GDM1 (cell line): ENCODE data around the gene ELF2.
"Not testable (repeated sequence)": the region's sequence is repeated elsewhere in the genome, so short reads cannot be mapped to it uniquely, and the experiment has no call there.

ENCODE experiments used
- DNase-seq: peaks from one replicate; lab custom pipeline; 2025; lab: John Stamatoyannopoulos, UW

ELF2 gene

DNA sequence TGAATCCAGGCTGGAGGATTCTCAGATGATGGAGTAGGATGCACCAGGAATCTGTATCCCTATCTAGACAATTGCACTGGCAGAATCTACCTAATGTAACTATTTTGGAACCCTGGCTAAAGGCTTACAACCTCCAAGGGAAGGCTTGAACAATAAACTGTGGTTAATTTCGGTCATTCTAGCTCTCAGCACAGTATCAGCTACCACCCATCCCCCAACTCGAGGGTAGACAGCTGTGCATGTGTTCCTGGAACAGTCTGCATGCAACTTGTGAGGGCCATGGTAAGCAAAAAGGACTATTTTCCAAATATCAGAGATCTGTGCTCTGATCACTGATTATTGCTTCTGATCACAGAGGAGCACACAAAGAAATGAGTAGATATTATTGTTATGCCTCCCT lies 34.0 kb downstream of the ELF2 start:
- DNase-seq: no peak

DNA sequence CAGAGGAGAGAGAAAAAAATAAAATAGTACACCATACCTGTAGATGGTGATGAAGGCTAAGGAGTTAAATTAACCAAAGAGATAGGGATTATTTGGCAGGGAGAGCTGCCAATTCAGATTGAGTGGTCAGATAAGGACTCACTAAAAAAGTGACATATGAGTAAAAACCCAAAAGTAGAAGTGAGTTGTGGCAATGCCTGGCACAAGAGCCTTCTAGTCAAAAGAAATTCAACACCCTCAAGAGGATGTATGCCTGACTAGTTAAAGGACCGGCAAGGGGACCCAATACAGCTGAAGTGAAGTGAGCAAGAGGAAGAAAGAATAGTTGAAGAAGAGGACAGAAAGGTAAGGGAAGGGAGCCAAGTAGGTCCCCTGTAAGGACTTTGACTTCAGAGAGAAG lies 34.9 kb downstream of the ELF2 start:
- no peak for DNase-seq

DNA sequence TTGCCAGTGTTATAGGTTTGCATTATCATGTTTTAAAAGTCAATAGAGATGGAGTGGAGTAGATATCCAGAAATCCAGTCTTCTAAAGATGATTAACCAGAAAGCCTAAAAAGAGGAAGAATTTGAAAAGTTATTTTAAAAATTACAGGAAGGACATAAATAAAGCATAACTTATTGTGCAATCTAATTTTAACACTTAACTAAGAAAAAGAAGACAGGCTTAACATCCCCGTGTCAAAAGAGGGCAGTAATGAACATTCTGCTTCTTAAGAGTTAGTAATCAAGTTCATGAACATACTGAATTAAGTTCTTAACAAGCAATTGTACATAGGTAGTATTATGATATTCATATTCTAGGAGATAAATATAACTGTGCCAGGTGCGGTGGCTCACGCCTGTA lies 39.3 kb downstream of the ELF2 start:
- no peak for DNase-seq

DNA sequence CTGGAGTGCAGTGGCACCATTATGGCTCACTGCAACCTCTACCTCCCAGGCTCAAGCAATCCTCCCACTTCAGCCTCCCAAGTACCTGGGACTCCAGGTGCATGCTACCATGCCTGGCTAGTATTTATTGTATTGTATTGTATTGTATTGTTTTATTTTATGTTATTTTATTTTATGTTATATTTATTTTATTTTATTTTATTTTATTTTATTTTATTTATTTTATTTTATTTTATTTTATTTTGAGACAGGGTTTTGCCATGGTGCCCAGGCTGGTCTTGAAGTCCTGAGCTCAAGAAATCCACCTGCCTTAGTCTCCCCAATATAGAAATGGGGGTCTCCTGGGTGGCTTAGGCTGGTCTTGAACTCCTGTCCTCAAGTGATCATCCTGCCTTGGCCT lies 42.6 kb downstream of the ELF2 start:
- no peak for DNase-seq

DNA sequence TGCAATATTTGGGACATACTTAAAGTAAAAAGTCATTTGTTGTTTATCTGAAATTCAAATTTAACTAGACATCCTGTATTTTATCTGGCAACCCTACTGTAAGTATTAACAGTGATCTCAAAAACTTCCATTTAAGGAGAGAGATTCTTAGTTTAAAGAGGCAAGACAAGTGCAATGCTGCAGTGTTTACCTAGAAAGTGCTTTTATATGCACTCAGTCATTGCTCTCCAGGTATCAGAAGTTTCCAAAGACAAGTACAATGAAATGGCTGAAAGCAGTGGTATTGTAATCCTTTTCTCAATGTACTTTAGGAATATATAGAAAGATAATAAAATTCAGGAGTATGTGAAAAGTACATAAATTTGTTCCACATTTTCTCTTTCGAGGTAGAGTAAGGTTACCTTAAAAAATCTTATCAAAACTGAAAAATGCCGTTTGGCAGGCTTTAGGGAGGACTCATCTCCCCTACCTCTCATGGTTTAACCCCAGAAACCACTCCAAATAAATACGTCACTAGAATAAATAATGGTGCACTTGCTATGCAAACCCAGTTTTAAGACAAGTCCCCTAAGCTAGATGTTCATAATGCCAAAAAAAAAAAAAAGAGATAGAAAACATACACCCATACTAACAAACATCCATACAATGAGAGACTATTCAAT lies 45.7 kb downstream of the ELF2 start:
- no peak for DNase-seq

DNA sequence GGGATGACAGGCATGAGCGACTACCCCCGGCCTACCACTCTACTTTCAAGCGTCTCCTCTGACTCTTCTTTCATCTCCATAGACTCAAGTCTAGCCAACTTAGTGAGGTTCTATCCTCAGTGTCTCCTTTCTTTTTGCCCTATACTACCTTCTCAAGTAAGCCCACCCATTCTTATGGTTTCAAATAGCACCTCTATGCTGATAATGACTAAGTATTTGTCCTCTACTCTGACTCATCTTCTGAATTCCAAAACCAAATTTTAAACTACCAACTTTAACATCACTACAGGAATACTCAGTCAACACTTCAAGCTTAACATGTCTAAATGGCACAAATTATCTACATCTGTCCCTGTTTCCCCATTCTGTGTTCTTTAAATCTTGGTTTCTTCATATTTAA lies 47.8 kb downstream of the ELF2 start:
- DNase-seq: no peak

DNA sequence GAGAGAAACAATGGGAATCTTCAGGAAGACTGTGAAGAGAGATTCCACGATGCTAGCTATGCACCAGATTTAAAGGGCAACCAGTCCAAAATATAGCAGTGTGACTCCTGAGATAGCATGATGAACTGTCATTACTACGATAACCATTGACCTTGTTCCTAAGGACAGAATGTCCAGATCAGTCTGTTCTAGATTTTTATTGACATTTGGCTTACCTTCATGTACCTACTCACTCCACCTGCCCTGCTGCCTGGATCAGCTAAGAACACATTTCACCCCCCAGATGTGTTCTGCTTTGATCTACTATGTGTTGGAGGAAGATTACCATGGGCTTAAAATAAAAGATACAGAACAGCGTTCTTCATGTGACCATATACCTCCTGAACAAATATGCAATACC lies 50.1 kb downstream of the ELF2 start:
- DNase-seq: no peak

DNA sequence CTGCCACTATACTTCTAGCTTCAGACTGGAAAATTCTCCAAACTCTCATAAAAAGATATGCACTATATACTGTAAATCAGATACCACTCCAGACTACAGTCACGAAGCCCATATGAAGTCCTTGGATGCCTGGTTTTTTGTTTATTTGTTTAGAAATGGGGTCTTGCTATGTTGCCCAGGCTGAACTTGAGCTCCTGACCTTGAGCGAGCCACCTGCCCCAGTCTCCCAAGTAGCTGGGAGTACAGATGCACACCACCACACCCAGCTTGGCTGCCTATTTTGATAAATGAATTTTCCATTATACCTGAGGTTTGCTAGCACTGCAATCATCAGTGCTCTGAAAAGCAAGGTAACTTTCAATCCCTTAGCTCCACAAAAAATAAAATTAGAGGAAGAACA lies 53.1 kb downstream of the ELF2 start:
- DNase-seq: no peak

DNA sequence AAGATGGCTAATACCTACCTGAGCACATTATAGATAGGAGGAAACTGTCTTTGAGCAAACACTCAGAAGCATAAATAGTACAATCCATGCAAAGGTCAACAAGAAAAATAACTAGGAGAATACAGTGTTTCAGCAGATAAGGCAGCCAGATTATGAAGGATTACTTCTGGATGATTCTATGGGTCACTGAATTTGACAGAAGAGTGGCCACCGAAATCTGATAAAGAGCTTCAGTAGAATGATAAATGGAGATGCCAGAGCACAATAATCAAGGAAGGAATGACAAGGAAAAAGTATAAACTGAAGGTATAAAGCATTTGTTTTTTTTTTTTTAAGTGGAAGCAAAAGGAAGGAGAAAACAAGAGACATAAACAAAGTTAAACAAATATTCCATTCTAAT lies 58.7 kb downstream of the ELF2 start:
- no peak for DNase-seq

DNA sequence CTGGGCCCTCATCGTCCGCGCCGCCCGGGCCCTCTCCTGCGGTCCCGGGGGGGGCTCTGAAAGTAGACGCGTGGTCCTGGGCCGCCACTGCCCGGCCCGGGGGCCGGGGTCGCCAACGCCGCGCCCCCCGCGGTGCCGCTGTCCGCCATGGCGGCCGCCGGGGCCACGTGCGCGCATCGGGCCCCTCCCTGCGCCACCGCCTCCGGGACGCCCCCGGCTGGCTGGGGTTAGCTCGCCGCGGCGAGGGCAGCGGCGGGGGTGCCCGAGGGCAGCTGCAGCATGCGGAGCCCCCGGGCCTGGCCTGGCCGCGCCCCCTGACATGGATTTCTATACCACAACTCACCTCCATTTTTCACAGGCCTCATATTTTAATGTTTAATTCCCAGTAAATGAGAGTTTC lies 61.8 kb downstream of the ELF2 start:
- DNase-seq: no peak

DNA sequence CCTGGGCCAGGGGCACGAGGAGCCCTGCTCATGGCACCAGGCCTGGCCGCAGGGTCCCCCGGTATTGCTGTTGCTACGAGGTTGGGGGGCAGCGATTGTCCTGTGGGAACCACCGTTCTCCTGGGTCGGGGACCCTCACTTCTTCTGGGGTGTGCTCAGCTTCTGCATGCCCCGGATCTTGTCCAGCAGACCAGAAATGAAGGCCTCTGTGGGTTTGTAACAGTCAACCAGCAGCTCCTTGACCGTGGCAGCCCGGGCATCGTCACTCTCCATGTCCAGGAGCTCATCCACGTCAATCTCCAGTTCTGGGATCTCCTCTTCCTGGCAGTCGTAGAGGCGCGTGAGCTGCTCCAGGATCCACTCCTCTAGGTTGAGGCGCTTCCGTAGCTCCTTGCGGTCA lies 62.2 kb downstream of the ELF2 start:
- DNase-seq: not testable (repeated sequence)

DNA sequence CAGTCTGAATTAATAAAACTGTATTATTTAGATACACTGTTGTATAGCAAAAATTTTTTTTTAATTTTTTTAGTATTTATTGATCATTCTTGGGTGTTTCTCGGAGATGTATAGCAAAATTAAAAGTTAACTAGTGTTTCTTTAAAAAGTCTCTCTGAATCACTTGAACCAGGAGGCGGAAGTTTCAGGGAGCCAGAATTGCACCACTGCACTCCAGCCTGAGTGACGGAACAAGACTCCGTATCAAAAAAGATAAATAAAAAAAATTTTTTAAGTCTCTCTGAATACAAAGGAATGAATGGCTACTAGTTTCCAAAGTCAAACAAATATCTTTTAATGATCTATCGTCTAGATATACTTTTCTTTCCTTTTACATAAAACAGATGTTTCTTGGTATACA lies 64.4 kb downstream of the ELF2 start:
- DNase-seq: no peak

DNA sequence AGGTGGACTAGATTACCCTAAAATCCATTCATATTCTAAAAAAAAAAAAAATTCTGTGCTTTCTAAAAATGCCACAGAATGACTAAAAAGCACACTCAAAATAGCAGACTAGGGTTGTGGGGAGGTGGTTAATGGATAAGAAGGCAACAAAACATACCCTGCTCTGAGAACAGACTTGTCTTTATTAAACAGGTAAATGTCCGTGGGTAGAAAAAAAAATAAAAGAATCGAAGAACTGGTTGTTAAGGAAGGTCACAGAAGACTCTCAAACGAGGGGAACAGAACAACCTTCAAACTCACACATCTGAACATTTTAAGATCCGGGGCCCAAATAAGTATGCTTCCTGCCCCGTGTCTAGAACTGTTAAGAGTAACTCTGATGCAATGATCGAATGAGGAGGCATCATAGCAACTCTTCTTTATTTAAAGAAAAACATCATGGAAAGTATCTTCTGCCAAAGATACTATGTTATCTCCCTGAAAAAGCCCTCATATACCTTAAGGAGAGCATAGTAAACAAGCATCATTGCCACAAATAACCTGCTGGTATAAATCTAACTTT lies 68.4 kb downstream of the ELF2 start:
- DNase-seq: no peak

DNA sequence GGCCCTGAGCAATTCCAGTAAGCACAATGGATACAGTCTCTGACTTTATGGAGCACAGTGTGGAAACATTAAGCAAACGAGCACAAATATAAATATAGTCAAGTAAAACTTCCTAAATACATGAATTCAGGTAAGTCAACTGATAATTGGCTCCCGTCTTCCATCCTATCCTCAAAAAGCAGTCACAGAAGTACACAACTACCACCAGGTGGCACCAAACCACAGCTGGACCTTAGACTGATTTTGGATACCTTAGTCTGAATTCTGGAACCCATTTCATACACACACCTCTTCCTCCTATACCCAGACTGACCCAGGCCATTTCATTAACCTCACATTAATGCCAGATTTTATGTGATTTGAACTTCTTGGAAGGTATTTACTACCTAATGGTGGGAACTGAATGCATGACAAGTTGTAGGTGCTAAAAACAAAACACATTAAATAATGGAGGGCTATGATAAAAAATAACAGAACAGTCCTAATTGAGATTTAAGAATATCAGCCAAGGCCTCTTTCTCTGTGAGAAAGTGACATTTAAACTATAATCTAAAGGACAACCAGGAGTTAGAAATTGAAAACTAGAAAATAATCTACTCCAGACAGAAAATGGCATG lies 77.5 kb downstream of the ELF2 start:
- peak; percentile 60 for DNase-seq

DNA sequence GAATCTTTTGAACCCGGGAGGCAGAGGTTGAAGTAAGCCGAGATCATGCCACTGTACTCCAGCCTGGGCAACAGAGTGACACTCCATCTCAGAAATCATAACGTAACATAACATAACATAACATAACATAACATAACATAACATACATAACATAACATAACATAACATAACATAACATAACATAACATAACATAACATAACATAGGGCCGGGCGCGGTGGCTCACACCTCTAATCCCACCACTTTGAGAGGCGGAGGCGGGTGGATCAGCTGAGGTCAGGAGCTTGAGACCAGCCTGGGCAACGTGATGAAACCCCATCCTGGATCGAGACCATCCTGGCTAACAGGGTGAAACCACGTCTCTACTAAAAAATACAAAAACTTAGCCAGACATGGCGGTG lies 84.7 kb downstream of the ELF2 start:
- DNase-seq: no peak

DNA sequence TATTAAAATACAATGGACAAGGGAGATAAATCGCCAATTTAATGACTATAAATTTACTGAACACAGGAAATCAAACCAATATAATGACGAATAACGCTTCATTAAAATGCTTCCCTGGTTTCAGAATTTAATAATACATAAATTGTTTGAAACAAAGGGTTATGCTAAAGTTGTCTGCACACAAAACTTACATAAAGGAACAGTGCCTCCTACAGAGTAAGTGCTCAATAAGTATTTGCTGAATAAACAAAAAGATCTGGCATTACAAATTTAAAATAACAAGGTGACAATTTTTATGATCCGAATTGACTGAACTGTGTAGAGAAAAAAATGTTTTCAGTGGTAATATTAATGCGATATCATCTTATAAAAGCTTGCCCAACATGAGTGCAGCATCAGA lies 91.9 kb downstream of the ELF2 start:
- no peak for DNase-seq

DNA sequence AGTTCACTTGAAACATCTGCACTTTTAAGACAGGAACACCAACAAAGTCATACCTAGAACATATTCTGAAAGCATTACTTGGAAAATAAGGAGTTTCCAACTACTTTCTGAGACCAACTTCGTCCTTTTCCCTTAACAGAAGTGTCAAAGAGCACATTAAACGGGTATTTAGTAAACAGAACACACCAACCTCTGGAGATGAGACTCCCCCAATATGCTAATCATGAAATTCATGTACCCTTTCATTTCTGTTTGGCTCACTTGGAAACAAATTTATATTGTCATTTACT lies 92.3 kb downstream of the ELF2 start:
- DNase-seq: no peak

DNA sequence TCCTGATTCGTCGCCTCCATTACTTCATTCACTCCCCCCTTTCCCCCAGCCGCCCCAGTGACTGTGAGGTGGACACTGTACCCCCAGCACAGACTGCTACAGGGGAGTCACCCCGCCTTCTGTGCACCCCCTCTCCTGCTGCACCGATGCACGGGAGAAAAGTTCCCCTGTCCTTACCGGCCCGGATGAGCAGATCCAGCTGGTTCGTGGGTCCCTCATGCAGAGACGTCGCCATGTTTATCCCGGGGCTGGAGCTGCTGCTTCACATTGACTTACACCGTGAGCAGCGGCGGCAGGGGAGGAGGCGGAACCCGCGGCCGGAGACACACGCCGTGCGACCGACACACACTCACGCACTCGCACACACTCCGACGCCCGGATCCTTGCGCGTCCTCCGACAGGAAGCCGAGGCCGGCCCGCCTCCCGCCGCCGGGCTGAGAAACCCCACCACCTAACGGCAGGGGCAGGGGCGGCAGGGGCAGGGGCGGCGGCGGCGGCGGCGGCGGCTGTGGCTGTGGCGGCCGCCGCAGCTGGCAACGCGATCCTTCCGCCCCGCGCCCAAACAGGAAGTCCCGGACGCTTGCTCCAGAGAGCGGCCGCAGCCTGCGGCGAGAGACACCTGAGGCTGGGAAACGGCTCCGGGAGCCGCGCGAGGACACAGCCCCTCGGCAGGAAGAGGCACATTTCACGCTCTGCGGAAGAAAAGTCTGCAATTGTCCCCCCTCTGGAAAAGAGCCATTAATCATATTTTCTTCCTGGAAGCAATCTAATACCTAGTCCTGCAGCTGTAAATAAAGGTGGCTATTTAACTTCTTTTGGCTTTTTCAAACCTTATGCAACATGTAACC lies 92.8 kb downstream of the ELF2 start:
- DNase-seq: peak; percentile 90

DNA sequence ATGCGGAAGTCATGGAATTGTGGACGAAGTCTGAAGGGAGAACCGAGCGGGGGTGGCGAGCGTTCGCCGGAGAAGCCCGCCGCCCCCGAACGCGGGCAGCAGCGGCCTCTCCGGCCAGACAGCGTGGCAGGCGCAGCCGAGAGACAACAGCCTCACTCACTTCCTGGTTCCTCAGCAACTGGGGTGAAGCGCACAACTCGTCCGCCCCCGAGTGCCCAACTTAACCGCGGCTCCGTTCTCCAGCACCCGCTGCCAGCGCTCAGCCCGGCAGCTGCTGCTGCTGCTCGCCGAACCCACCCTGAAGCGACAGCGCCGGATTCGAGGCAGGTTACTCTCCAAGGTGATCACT lies 93.4 kb downstream of the ELF2 start:
- DNase-seq: peak; percentile 44

DNA sequence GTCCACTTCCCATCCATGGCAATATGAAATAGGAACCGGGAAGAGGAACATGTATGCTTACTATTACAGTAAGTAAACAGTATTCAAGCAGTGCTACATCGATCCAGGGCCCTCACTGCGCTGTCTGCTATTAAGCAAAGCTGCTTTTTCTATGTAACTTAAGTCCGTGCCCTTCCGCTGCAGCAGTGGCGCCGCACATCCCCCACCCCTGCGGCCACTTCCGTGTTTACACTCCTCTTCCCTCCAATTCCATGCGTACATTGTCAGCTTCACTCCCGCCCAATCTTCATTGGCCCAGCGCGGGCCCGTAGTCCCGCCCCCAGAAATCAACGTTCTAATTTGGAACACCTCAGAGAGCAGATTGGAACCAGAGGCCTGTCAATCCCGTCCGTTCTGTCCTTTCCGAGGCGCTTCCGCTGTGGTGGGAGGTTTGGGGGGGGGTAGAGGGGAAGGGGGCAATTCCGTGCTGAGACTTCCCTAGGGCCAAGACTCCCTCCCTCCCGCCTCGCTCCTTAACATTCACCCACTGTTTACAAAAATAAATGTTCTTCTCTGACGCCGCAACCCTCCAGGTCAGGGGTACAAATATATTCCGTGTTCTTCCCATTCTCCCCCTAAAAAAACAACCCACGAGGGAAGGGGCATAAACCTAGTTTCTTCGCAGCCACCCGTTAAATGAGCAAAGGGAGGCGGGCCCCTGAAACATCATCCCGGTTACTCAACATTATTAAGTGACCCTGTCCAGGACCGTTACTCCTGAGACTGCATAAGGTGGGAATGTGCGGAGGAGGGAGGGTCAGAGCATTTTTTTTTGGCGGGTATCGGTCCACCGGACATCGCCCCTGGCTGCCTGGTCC lies 94.0 kb downstream of the ELF2 start:
- peak; percentile 94 for DNase-seq

DNA sequence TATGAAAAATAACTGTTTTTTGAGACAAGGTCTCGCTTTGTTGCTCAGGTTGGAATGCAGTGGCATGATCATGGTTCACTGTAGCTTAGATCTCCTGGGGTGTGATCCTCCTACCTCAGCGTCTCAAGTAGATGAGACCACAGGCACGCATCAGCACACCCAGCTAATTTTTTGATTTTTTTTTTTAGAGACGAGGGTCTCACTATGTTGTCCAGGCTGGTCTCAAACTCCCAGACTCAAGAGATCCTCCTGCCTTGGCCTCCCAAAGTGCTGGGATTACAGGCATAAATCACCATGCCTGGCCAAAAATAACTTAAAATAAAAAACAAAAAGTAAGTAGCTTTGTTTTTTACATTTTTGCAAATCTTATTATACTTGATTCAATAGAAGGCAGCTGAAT lies 98.1 kb downstream of the ELF2 start:
- no peak for DNase-seq

DNA sequence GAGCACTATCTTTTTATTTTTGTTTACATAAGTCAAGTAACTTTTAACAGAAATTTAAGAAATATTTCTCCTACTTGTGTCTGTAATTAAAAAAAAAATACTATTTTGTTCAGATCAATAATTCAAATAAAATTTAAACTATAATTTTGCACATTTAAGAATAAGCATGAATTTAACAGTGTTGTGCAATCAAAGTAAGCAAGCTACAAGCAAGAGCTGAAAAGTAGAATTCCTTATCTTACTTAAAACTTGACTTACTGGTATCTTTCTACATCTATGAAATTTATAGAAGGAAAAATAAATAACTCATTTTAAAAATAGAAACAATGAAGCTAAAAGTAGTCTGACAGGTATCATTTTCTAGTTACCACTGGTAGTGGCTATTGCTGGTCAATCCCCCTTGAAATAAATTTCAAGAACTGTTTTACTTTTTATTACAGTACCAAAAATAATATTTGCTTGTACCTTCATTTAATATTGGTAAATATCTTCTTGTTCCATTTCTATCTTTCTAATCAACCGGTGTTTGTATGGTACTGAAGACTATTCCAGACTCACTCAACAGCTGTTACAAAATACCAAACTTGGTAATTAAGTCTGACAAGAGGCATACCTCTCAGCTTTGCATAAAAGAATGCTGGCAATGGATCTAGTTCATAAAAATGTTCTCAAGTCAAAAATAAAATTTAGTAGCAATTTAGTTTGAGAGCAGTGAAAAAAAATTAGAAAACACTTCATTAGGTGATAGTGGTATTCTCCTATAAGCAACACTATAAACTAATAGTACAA lies 99.3 kb downstream of the ELF2 start:
- DNase-seq: no peak
